ENCODE measurements around the gene UBA3.

Gene UBA3

DNA sequence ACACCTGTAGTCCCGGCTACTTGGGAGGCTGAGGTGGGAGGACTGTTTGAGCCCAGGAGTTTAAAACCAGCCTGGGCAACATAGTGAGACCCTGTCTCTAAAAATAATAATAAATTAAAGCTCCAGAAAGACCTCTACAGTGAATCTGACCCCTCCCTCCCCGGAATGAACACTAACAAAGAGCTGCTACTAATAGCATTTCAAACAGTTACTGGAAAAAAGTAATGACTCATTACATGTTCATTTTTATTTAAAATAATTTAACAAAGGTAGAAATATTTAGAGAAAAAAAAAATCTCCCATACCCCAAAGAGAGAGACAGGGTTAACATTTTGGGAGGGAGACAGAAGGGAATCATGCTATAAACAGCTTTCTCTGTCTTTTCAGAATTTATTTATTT lies 2.2 kb upstream of the UBA3 start:
- Mint-ChIP-seq H3K4me3 (peak overlapping the region; percentile 42), H3K4me1 (peaks cover 62% of the 10 kb centered on the region), H3K27ac (ENCODE audit: low read depth) (peak overlapping the region; percentile 90), H3K27me3 (no peaks in the 10 kb centered on the region), H3K9me3 (no peaks in the 10 kb centered on the region), H3K36me3 (ENCODE audit: insufficient read depth) (peaks cover 31% of the 10 kb centered on the region)
- no peak for ATAC-seq (replicated peaks; ENCODE audit: extremely low read depth, poor library complexity, severe bottlenecking)
- no peak for DNase-seq (ENCODE audit: low spot score in 2 of 2)

DNA sequence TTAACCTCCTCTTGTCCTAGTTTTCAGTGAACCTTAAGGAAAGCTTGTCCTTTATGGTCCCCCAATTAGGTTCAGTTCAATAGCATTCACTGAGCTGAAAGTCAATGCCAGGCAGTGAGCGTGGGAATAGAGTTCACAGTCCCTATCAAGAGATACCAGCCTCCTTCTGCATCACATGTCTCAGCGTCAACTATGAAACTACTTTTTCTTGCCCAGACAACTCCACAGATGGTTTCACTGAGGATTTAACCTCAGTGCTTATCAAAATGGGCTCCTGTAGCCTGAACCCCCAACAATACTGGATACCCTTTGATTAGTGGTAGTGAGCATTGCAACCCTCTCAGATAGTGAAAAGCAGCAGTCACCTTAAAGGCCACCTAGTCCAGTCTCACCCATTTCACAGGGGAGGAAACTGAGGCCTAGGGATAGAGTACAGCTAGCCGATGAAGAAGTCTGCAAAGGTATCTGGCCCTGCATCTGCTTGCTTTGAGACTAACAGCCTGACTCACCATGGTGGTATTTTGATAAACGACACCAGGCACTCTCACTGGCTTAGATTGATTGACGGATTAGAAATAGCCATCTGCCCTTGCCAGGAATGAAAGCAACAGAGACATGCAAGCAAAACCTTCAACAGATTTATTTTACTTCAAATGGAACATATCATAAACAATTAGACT lies 1.6 kb upstream of the UBA3 start:
- peaks cover 65% of the 10 kb centered on the region for H3K4me1 Mint-ChIP-seq
- peaks cover 29% of the 10 kb centered on the region for H3K36me3 Mint-ChIP-seq (ENCODE audit: insufficient read depth)
- ATAC-seq (replicated peaks; ENCODE audit: extremely low read depth, poor library complexity, severe bottlenecking): no peak
- H3K27ac Mint-ChIP-seq (ENCODE audit: low read depth): peak overlapping the region; percentile 90
- no peak for DNase-seq (ENCODE audit: low spot score in 2 of 2)
- H3K9me3 Mint-ChIP-seq: no peaks in the 10 kb centered on the region
- no peaks in the 10 kb centered on the region for H3K27me3 Mint-ChIP-seq
- peak overlapping the region; percentile 20 for H3K4me3 Mint-ChIP-seq

DNA sequence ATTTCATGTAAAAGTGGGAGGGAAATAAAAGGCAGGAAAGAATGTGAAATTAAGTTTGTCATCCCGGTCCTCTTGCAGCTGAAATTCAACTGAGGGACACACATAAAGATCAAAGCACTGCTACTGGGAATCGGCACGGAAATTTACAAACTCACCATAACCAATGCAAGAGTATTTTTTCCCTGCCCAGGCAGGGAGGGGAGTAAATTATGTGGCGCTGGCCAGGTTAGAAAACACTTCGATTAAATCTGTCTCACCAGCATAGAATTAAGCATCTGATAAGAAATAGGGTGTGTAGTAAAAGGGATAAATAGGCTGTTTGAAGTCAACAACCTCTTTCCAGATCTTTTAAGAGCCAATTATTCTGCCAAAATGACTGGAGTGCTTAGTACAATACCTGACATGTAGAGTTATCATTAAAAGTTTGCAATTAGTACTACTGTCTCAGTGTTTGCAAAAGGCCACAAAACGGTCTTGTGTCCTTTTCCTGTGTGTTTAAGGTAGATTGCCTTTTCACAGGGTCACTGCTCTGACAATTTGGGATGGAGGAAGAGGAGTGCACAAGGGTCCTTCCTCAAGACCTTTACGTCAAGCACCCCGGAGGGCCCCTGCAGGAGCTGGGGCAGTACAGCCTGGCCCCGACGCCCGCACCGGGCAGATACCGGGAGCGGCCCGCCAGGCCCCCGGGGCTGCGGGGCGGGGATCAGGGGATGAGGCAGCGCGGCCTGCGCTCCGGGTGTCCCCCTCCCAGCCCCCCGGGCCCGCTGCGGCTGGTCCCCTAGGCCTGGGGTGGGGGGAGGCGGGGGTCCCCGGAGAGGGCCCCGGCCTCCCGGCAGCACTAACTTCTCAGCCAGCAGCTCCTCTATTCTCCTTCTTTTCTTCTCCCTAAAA lies 651 bp downstream of the UBA3 start:
- H3K27me3 Mint-ChIP-seq: no peaks in the 10 kb centered on the region
- peak; percentile 12 for ATAC-seq (replicated peaks; ENCODE audit: extremely low read depth, poor library complexity, severe bottlenecking)
- H3K27ac Mint-ChIP-seq (ENCODE audit: low read depth): peak overlapping the region; percentile 77
- DNase-seq (ENCODE audit: low spot score in 2 of 2): no peak
- H3K9me3 Mint-ChIP-seq: no peaks in the 10 kb centered on the region
- peaks cover 20% of the 10 kb centered on the region for H3K36me3 Mint-ChIP-seq (ENCODE audit: insufficient read depth)
- peaks cover 55% of the 10 kb centered on the region for H3K4me1 Mint-ChIP-seq
- H3K4me3 Mint-ChIP-seq: peak overlapping the region; percentile 80

DNA sequence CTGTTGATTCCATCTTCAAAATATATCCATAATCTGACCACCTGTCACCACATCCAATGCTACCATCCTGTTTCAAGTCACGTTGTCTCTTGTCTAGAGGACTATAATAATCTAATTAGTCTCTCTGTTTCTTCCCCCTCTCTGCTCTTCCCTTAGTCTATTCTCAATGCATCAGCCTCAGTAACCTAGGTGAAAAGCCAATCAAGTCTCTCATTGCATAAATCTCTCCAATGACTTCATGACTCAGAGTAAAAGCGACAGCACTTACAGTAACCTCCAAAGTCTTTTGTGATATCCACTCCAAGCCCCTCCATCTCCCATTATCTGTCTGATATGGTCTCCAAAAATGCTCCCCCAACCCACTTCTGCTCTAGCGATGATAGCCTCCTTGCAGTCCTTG lies 7.2 kb downstream of the UBA3 start:
- Mint-ChIP-seq H3K27me3 (no peaks in the 10 kb centered on the region), H3K4me3 (no peak overlapping the region), H3K4me1 (peaks cover 35% of the 10 kb centered on the region), H3K9me3 (no peaks in the 10 kb centered on the region), H3K27ac (ENCODE audit: low read depth) (peak overlapping the region; percentile 7), H3K36me3 (ENCODE audit: insufficient read depth) (peaks cover 33% of the 10 kb centered on the region)
- ATAC-seq (replicated peaks; ENCODE audit: extremely low read depth, poor library complexity, severe bottlenecking) (no peak), DNase-seq (ENCODE audit: low spot score in 2 of 2) (no peak)

DNA sequence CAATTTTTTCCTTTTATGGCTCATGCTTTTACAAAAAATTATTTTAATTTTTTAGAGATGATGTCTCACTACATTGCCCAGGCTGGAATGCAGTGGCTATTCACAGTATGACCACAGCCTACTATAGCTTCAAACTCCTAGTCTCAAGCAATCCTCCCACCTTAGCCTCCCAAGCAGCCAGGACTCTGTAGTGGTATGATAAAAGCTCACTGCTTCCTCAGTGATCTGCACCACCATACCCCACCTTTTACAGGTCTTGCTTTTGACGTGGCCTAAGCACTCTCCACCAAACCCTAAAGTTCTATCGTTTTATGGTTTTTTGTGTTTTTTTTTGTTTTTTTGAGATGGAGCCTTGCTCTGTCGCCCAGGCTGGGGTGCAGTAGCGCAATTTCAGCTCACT lies 14.0 kb downstream of the UBA3 start:
- H3K4me3 Mint-ChIP-seq: no peak overlapping the region
- H3K36me3 Mint-ChIP-seq (ENCODE audit: insufficient read depth): peaks cover 16% of the 10 kb centered on the region
- peak overlapping the region; percentile 71 for H3K27ac Mint-ChIP-seq (ENCODE audit: low read depth)
- peaks cover 33% of the 10 kb centered on the region for H3K4me1 Mint-ChIP-seq
- ATAC-seq (replicated peaks; ENCODE audit: extremely low read depth, poor library complexity, severe bottlenecking) (no peak), DNase-seq (ENCODE audit: low spot score in 2 of 2) (no peak)
- H3K9me3 Mint-ChIP-seq: no peaks in the 10 kb centered on the region
- no peaks in the 10 kb centered on the region for H3K27me3 Mint-ChIP-seq

DNA sequence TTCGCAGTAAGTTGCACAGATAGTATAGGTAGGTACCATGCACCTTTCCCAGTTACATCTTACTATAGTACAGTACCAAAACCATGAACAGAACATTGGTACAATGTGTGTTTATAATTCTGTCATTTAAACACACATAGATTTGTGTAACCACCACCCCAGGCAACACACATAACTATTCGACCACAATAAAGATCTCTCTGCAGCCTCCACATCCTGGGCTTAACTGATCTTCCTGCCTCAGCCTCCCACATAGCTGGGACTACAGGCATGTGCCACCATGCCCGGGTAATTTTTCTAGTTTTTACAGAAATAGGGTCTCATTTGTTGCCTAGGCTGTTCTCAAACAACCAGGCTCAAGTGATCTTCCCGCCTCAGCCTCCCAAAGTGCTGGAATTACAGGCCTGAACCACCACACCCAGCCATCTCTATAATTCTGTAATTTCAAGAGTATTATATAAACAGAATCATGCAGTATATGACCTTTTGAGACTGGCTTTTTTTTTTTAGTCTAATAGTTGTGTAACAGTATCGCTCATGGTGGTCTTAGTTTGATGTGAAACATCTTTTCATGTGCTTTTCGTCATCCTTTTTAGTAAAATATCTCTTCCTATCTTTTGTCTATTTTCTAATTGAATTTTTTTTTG lies 14.7 kb downstream of the UBA3 start:
- H3K4me3 Mint-ChIP-seq: peak overlapping the region; percentile 53
- DNase-seq (ENCODE audit: low spot score in 2 of 2): no peak
- peaks cover 28% of the 10 kb centered on the region for H3K4me1 Mint-ChIP-seq
- H3K36me3 Mint-ChIP-seq (ENCODE audit: insufficient read depth): peaks cover 15% of the 10 kb centered on the region
- H3K27me3 Mint-ChIP-seq: no peaks in the 10 kb centered on the region
- peak overlapping the region; percentile 71 for H3K27ac Mint-ChIP-seq (ENCODE audit: low read depth)
- no peaks in the 10 kb centered on the region for H3K9me3 Mint-ChIP-seq
- peak; percentile 87 for ATAC-seq (replicated peaks; ENCODE audit: extremely low read depth, poor library complexity, severe bottlenecking)

DNA sequence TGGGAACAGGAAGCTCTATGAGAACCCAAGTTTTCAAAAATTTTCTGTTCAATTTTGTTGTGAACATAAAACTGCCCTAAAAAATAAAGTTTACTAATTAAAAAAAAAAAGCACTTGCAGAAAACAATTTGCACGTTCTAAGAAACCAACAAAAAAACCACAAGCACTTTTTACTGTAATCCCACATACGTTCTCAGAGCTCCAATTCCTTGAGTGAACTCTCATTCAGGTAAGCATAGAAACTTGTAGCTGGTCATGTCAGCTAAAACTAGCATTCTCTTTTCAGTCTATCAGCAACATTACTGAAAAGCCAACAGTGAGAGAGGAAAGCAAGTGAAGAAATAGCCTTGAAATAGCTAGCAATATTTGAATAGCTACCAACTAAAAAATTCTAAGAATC lies 16.5 kb downstream of the UBA3 start:
- Mint-ChIP-seq H3K4me3 (peak overlapping the region; percentile 27), H3K36me3 (ENCODE audit: insufficient read depth) (peaks cover 19% of the 10 kb centered on the region), H3K27ac (ENCODE audit: low read depth) (peak overlapping the region; percentile 34), H3K27me3 (no peaks in the 10 kb centered on the region), H3K9me3 (no peaks in the 10 kb centered on the region), H3K4me1 (peaks cover 40% of the 10 kb centered on the region)
- DNase-seq (ENCODE audit: low spot score in 2 of 2): no peak
- no peak for ATAC-seq (replicated peaks; ENCODE audit: extremely low read depth, poor library complexity, severe bottlenecking)

DNA sequence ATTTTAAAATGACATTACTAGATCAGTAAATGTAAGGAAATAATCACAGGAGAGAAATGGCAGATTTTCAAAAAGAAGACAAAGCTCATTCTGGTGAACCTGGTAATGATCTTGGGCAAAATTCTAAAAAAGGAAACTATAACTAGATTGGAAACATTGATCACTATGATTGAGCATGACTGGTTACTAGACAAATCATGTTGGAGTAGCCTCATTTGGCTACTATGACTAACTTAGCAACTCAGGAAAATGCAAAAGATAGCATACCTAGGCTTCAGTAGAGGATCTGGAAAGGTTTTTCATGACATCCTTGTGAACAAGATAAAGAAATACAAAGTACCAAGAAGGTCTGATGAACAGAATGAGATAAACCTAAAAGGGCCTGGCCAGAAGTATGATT lies 20.5 kb downstream of the UBA3 start:
- H3K36me3 Mint-ChIP-seq (ENCODE audit: insufficient read depth): peaks cover 21% of the 10 kb centered on the region
- peaks cover 33% of the 10 kb centered on the region for H3K4me1 Mint-ChIP-seq
- no peaks in the 10 kb centered on the region for H3K9me3 Mint-ChIP-seq
- no peak overlapping the region for H3K4me3 Mint-ChIP-seq
- peak overlapping the region; percentile 75 for H3K27ac Mint-ChIP-seq (ENCODE audit: low read depth)
- no peaks in the 10 kb centered on the region for H3K27me3 Mint-ChIP-seq
- ATAC-seq (replicated peaks; ENCODE audit: extremely low read depth, poor library complexity, severe bottlenecking): no peak
- DNase-seq (ENCODE audit: low spot score in 2 of 2): no peak

DNA sequence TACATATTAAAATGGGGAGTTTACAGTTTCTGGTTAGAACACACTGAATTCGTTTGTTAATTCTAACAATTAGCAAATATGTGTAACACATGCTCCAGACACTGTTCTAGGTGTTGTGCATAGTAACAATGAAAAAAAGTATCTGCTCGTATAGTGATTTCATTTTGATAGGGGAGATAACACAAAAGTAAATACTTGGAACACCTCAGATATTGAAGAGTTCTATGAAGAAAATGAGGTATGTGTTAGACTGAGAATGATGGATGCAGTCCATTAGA lies 21.3 kb downstream of the UBA3 start:
- DNase-seq (ENCODE audit: low spot score in 2 of 2) (no peak), ATAC-seq (replicated peaks; ENCODE audit: extremely low read depth, poor library complexity, severe bottlenecking) (peak; percentile 30)
- peaks cover 23% of the 10 kb centered on the region for H3K36me3 Mint-ChIP-seq (ENCODE audit: insufficient read depth)
- H3K27me3 Mint-ChIP-seq: no peaks in the 10 kb centered on the region
- H3K4me3 Mint-ChIP-seq: peak overlapping the region; percentile 11
- H3K9me3 Mint-ChIP-seq: no peaks in the 10 kb centered on the region
- peak overlapping the region; percentile 75 for H3K27ac Mint-ChIP-seq (ENCODE audit: low read depth)
- peaks cover 25% of the 10 kb centered on the region for H3K4me1 Mint-ChIP-seq

DNA sequence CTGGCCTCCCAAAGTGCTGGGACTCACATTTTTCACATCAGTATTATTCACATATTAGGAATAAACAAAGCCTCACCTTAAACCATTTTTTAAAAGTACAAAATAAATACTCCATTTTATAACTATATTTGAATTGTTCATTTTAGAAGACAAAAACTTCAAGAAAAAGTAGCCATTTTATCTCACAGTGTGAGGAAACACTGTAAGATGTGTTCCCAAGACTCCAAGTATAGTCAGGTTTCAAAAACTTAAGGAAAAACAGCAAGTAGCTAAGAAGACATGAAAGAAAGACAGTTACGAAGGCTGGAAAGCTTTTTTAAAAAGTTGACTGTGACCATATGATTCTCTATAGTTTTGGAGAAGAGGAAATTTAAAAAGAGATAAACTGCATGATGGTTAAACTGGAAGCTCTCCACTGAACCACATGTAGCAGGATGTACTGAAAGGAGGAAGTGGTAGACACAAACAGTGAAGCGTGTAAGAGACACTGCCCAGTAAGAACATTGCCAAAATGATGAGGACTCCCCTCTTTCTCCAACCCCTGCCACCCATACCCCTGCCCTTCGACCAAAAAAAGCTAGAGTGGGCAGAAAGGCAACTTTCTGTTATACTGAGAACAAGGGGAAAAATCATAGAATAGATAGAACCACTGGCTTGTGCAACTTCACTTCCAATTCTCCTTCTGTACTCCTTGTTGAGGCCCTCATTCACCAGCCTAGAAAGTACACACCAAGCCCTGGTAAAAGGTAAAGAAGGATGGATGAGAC lies 21.8 kb downstream of the UBA3 start:
- Mint-ChIP-seq H3K36me3 (ENCODE audit: insufficient read depth) (peaks cover 24% of the 10 kb centered on the region), H3K27me3 (no peaks in the 10 kb centered on the region), H3K4me1 (peaks cover 20% of the 10 kb centered on the region), H3K27ac (ENCODE audit: low read depth) (peak overlapping the region; percentile 75), H3K9me3 (no peaks in the 10 kb centered on the region), H3K4me3 (peak overlapping the region; percentile 11)
- no peak for DNase-seq (ENCODE audit: low spot score in 2 of 2)
- ATAC-seq (replicated peaks; ENCODE audit: extremely low read depth, poor library complexity, severe bottlenecking): peak; percentile 97

DNA sequence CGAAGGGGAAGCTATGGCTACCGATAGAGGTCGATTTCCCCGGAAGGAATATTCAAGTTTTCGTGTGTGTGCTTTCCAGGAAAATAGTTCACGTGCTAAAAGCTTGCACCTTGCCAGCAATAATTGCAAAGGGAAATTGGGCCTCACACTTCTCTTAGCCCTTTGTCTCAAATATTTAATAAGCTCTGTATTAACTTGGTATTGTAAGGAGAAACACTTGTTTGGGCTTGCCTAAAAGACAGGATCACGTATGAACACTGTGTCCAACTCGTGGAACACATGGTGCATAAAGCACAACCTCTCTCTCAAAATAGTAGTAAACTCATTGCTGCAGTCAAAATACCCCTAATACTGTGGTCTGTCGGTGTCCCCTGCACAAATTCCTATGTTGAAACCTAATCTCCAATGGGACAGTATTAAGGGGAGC lies 27.7 kb downstream of the UBA3 start:
- H3K4me1 Mint-ChIP-seq: peaks cover 49% of the 10 kb centered on the region
- H3K27me3 Mint-ChIP-seq: no peaks in the 10 kb centered on the region
- H3K9me3 Mint-ChIP-seq: no peaks in the 10 kb centered on the region
- peak overlapping the region; percentile 98 for H3K4me3 Mint-ChIP-seq
- no peak for ATAC-seq (replicated peaks; ENCODE audit: extremely low read depth, poor library complexity, severe bottlenecking)
- H3K27ac Mint-ChIP-seq (ENCODE audit: low read depth): peak overlapping the region; percentile 99
- DNase-seq (ENCODE audit: low spot score in 2 of 2): no peak
- H3K36me3 Mint-ChIP-seq (ENCODE audit: insufficient read depth): peaks cover 41% of the 10 kb centered on the region

DNA sequence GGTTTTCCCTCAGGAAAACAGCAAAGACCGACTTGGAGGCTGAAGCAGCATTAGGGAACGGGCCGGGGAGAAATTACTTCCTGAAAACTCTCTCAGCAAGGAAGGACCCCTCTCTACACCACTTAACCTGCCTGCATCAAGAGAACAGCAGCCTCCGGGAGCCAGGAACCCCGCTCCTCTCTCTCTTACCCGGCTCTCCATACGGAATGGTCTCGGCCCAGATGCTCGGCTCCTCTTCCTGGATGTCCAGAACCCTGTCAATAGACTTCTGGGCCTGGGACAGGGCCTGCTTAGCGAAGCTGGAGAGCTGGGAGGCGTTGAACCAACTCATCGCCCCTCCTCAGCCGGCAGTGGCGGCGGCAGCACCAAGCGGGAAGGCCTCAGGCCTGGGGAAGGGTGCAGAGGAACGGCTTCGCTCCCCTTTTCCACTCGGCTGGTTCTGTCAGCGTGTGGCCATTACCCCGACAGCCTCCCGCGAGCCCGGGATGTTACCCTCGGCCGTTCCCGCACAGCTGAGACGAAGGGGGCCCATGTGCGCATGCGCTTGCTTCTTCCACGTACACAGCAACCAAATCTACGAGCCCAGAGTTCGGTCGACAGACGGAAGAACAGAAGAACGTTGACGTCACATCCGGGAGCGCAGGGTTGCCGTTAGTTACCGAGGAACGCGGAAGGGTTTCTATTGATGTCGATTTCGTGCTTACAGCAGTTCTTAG lies 28.3 kb downstream of the UBA3 start, which contains the start of gene TMF1:
TSS of gene TMF1 (minus strand) at position 578 of the 716 bp plus-strand sequence. CDS start at position 331, 247 bp downstream.
- H3K27me3 Mint-ChIP-seq: no peaks in the 10 kb centered on the region
- peak within 1 kb of the TSS; percentile 99 for H3K27ac Mint-ChIP-seq (ENCODE audit: low read depth)
- H3K36me3 Mint-ChIP-seq (ENCODE audit: insufficient read depth): peaks cover 44% of the 10 kb centered on the region
- DNase-seq (ENCODE audit: low spot score in 2 of 2) (peak; percentile 96 to 97), ATAC-seq (replicated peaks; ENCODE audit: extremely low read depth, poor library complexity, severe bottlenecking) (peak; percentile 90)
- no peaks in the 10 kb centered on the region for H3K9me3 Mint-ChIP-seq
- peak within 1 kb of the TSS; percentile 98 for H3K4me3 Mint-ChIP-seq
- peaks cover 53% of the 10 kb centered on the region for H3K4me1 Mint-ChIP-seq

Measured in central memory CD8-positive, alpha-beta T cell (primary cell).